Activated T-cell treated with anti-CD3 and anti-CD28 coated beads, Interleukin-2, amount 50 U/mL, for 4 hours (primary cell): Measurements from ENCODE around the gene MLYCD. TPM values are rescaled to one million over a fixed set of nuclear protein-coding genes. Genes with fewer than 3 reads are reported as not detected.

ENCODE experiments used
- total RNA-seq, 3 donors: library from RNA; stranded (reverse); gene quantifications; one replicate each; pipeline ENCODE4 v1.2.1, GENCODE V29; 2021

The MLYCD gene
- total RNA-seq, 3 donors from 2014 or later: 1.8 to 2.1 (median 1.9) TPM

Other genes with a start within 250 kb of the MLYCD start
- 10 to 100 TPM; 73.4 to 89.1 (median 78.9) TPM for gene HSBP1, start 91.1 kb upstream of the MLYCD start, total RNA-seq
- 1 to 10 TPM in 1 of 3 donors, under 1 TPM in 2; 0.63 to 1.9 (median 0.92) TPM for gene OSGIN1, start 54.1 kb downstream of the MLYCD start, total RNA-seq
- not detected for gene NECAB2, start 69.1 kb downstream of the MLYCD start, total RNA-seq
- not detected for gene SLC38A8, start 143.7 kb downstream of the MLYCD start, total RNA-seq
- gene MBTPS1, start 217.8 kb downstream of the MLYCD start, total RNA-seq: 10 to 100 TPM; 44.9 to 52.8 (median 49.2) TPM
- gene HSDL1, start 246.1 kb downstream of the MLYCD start, total RNA-seq: 10 to 100 TPM; 13.7 to 15.6 (median 14.4) TPM
- not detected for gene DNAAF1, start 246.2 kb downstream of the MLYCD start, total RNA-seq